ENCODE results near the gene SMG6.
A peak's percentile ranks its signal among the peaks of the same experiment; 100 is the strongest.

Gene SMG6

GRCh38 chr17:2070241-2071023 lies 233.2 kb downstream of the SMG6 start:
- DNase-seq, result no peak

GRCh38 chr17:2068519-2069051 lies 235.0 kb downstream of the SMG6 start:
- no peak for DNase-seq

GRCh38 chr17:2068031-2068518 lies 235.5 kb downstream of the SMG6 start:
- DNase-seq, result no peak

GRCh38 chr17:2067608-2068024 lies 236.0 kb downstream of the SMG6 start:
- no peak for DNase-seq

- DNase-seq, result no peak
Measured at GRCh38 chr17:2067048-2067561, 236.5 kb downstream of the SMG6 start.

- DNase-seq, result no peak
Measured at GRCh38 chr17:2065949-2066400, 237.6 kb downstream of the SMG6 start.

GRCh38 chr17:2064980-2065785 lies 238.4 kb downstream of the SMG6 start:
- DNase-seq, result peak; percentile 42 to 56

GRCh38 chr17:2064520-2064971 lies 239.0 kb downstream of the SMG6 start:
- DNase-seq, result no peak

GRCh38 chr17:2064147-2064489 lies 239.5 kb downstream of the SMG6 start:
- no peak for DNase-seq

GRCh38 chr17:2063261-2064146 lies 240.1 kb downstream of the SMG6 start:
- no peak for DNase-seq

- DNase-seq, result no peak
Measured at GRCh38 chr17:2062571-2063183, 240.9 kb downstream of the SMG6 start.

- DNase-seq, result no peak
Measured at GRCh38 chr17:2061441-2061958, 242.1 kb downstream of the SMG6 start.

GRCh38 chr17:2060681-2061440 lies 242.7 kb downstream of the SMG6 start:
- DNase-seq, result no peak

- DNase-seq, result no peak
Measured at GRCh38 chr17:2060385-2060658, 243.3 kb downstream of the SMG6 start.

- no peak for DNase-seq
Measured at GRCh38 chr17:2059547-2060384, 243.8 kb downstream of the SMG6 start.

GRCh38 chr17:2058586-2059546 lies 244.7 kb downstream of the SMG6 start:
- DNase-seq, result peak; percentile 65 to 71

- DNase-seq, result peak in 1 of 2 donors; percentile 23
Measured at GRCh38 chr17:2057760-2058585, 245.6 kb downstream of the SMG6 start.

All from CD4-positive, alpha-beta T cell treated with Interferon alpha-2 for 1 hour (primary cell).